Panc1 (cell line): Measurements from ENCODE around the gene NEB.
"Not testable (repeated sequence)": the region's sequence is repeated elsewhere in the genome, so short reads cannot be mapped to it uniquely, and the experiment has no call there.

Experiments
- CTCF ChIP-seq: fragments of 450-650 bp; IDR thresholded peaks from 2 replicates; pipeline ENCODE4 v1.5.1; 2017; ENCODE audit warnings: mild to moderate bottlenecking
- POLR2AphosphoS5 ChIP-seq: IDR thresholded peaks from 2 replicates; pipeline ENCODE4 v1.6.1; 2012; ENCODE audit warnings: mild to moderate bottlenecking, low read depth, low read length, moderate library complexity
- REST ChIP-seq, 2 experiments: IDR thresholded peaks; 2 replicates each; pipeline ENCODE4 v1.6.1; 2011 to 2012; ENCODE audit warnings: low read depth in 2 of 2, control low read depth in 1 of 2, low read length in 1 of 2, mild to moderate bottlenecking in 1 of 2, moderate library complexity in 1 of 2; ENCODE audit not compliant: insufficient read depth in 1 of 2
- SIN3A ChIP-seq: IDR thresholded peaks from 2 replicates; pipeline ENCODE4 v1.6.1; 2012; ENCODE audit warnings: low read depth, mild to moderate bottlenecking, low read length, moderate library complexity, borderline replicate concordance; ENCODE audit not compliant: insufficient read depth
- TCF7L2 ChIP-seq: IDR thresholded peaks from 2 replicates; pipeline ENCODE4 v1.6.1; 2011; ENCODE audit warnings: mild to moderate bottlenecking, low read depth, low read length, inconsistent platforms

GRCh38 chr2:151704480-151704961 is 29.8 kb downstream of the NEB start:
- TF ChIP-seq CTCF; POLR2AphosphoS5; TCF7L2; REST (IDR thresholded peaks at IDR 0.05; ENCODE audit: insufficient read depth in 1 of 2, low read depth in 2 of 2, low read length in 1 of 2); SIN3A: not testable (repeated sequence)
